H9 (cell line): ENCODE results near the gene TSPEAR. TPM values are rescaled to one million over a fixed set of nuclear protein-coding genes. Genes with fewer than 3 reads are reported as not detected.
A peak's percentile ranks its signal among the peaks of the same experiment; 100 is the strongest.

Experiments used
- DNase-seq: peaks from one replicate; pipeline ENCODE4 v3.0.0-alpha.2; 2017
- H2AFZ ChIP-seq: one replicate; pipeline ENCODE4 v1.6.1; 2013; ENCODE audit warnings: mild to moderate bottlenecking, low read length, control low read depth, moderate library complexity
- H2AK5ac ChIP-seq: 2 replicates; pipeline ENCODE4 v1.6.1; 2013; ENCODE audit warnings: low read length, control low read depth, mixed read lengths; ENCODE audit not compliant: insufficient read length
- H2BK120ac ChIP-seq: one replicate; pipeline ENCODE4 v1.6.1; 2013; ENCODE audit warnings: low read depth, mild to moderate bottlenecking, low read length, control low read depth, inconsistent platforms; ENCODE audit not compliant: poor library complexity, severe bottlenecking
- H2BK12ac ChIP-seq: 2 replicates; pipeline ENCODE4 v1.6.1; 2013; ENCODE audit warnings: low read length, control low read depth, mixed read lengths, low read depth; ENCODE audit not compliant: insufficient read length
- H2BK15ac ChIP-seq: 2 replicates; pipeline ENCODE4 v1.6.1; 2013; ENCODE audit warnings: low read depth, low read length, control low read depth
- H2BK20ac ChIP-seq: one replicate; pipeline ENCODE4 v1.6.1; 2013; ENCODE audit warnings: low read depth, mild to moderate bottlenecking, low read length, control low read depth, inconsistent platforms; ENCODE audit not compliant: poor library complexity, severe bottlenecking
- H2BK5ac ChIP-seq: 2 replicates; pipeline ENCODE4 v1.6.1; 2013; ENCODE audit warnings: low read length, control low read depth, mixed read lengths; ENCODE audit not compliant: insufficient read length
- H3K14ac ChIP-seq: 2 replicates; pipeline ENCODE4 v1.6.1; 2013; ENCODE audit warnings: low read length, control low read depth; ENCODE audit not compliant: insufficient read depth
- H3K18ac ChIP-seq: 2 replicates; pipeline ENCODE4 v1.6.1; 2013; ENCODE audit warnings: low read depth, mild to moderate bottlenecking, mixed read lengths, low read length, control low read depth; ENCODE audit not compliant: insufficient read length
- H3K23ac ChIP-seq: 2 replicates; pipeline ENCODE4 v1.6.1; 2013; ENCODE audit warnings: low read length, control low read depth, mixed read lengths, low read depth; ENCODE audit not compliant: insufficient read length
- H3K23me2 ChIP-seq: 2 replicates; pipeline ENCODE4 v1.6.1; 2013; ENCODE audit warnings: low read depth, mild to moderate bottlenecking, mixed read lengths, low read length, control low read depth; ENCODE audit not compliant: insufficient read length, poor library complexity, severe bottlenecking
- H3K27ac ChIP-seq: 2 replicates; pipeline ENCODE4 v1.5.1; 2013; ENCODE audit warnings: low read length, control low read depth, mixed read lengths, low read depth; ENCODE audit not compliant: insufficient read length
- H3K27me3 ChIP-seq: 2 replicates; pipeline ENCODE4 v1.6.1; 2013; ENCODE audit warnings: low read length, control low read depth, inconsistent platforms; ENCODE audit not compliant: insufficient read depth
- H3K4ac ChIP-seq: 2 replicates; pipeline ENCODE4 v1.6.1; 2013; ENCODE audit warnings: low read depth, mild to moderate bottlenecking, control low read depth, inconsistent platforms, low read length, moderate library complexity
- H3K4me1 ChIP-seq: 2 replicates; pipeline ENCODE4 v1.6.1; 2013; ENCODE audit warnings: low read length, control low read depth, inconsistent platforms; ENCODE audit not compliant: insufficient read depth
- H3K4me2 ChIP-seq: 2 replicates; pipeline ENCODE4 v1.6.1; 2013; ENCODE audit warnings: low read length, control low read depth, mixed read lengths; ENCODE audit not compliant: insufficient read length, insufficient read depth
- H3K56ac ChIP-seq: 2 replicates; pipeline ENCODE4 v1.6.1; 2013; ENCODE audit warnings: low read depth, mild to moderate bottlenecking, mixed read lengths, low read length, control low read depth; ENCODE audit not compliant: insufficient read length
- H3K79me1 ChIP-seq: 2 replicates; pipeline ENCODE4 v1.6.1; 2013; ENCODE audit warnings: low read depth, mild to moderate bottlenecking, moderate library complexity, low read length, control low read depth, inconsistent platforms; ENCODE audit not compliant: insufficient read depth, poor library complexity, severe bottlenecking
- H3K79me2 ChIP-seq: 2 replicates; pipeline ENCODE4 v1.6.1; 2013; ENCODE audit warnings: low read length, control low read depth, inconsistent platforms; ENCODE audit not compliant: insufficient read depth
- H3K9ac ChIP-seq: 2 replicates; pipeline ENCODE4 v1.6.1; 2013; ENCODE audit warnings: low read length, control low read depth, mixed read lengths; ENCODE audit not compliant: insufficient read length; ENCODE audit errors: extremely low read depth
- H3K9me3 ChIP-seq: one replicate; pipeline ENCODE4 v1.6.1; 2013; ENCODE audit warnings: low read depth, low read length, inconsistent platforms; ENCODE audit not compliant: control insufficient read depth
- H3T11ph ChIP-seq: one replicate; pipeline ENCODE4 v1.6.1; 2013; ENCODE audit warnings: mild to moderate bottlenecking, low read length, control low read depth, inconsistent platforms
- H4K20me1 ChIP-seq: one replicate; pipeline ENCODE4 v1.6.1; 2013; ENCODE audit not compliant: control insufficient read depth, insufficient read length, insufficient read depth
- H4K5ac ChIP-seq: 2 replicates; pipeline ENCODE4 v1.6.1; 2013; ENCODE audit warnings: low read depth, mild to moderate bottlenecking, mixed read lengths, low read length, control low read depth; ENCODE audit not compliant: insufficient read length
- H4K8ac ChIP-seq: replicated peaks from 2 replicates; pipeline ENCODE4 v1.6.1; 2013; ENCODE audit warnings: low read length, control low read depth, mixed read lengths, low read depth; ENCODE audit not compliant: insufficient read length
- H4K91ac ChIP-seq: 2 replicates; pipeline ENCODE4 v1.6.1; 2013; ENCODE audit warnings: low read depth, mild to moderate bottlenecking, moderate library complexity, mixed read lengths, low read length, control low read depth; ENCODE audit not compliant: insufficient read length
- H3K27ac Mint-ChIP-seq, 3 experiments: 2 replicates in 2 of 3; 3 replicates in 1 of 3; pipeline ENCODE4 v1.8.0; 2020 to 2021; ENCODE audit warnings: mixed read lengths in 3 of 3, mild to moderate bottlenecking in 1 of 3, moderate library complexity in 1 of 3
- H3K27me3 Mint-ChIP-seq: 2 replicates; pipeline ENCODE4 v1.8.0; 2021; ENCODE audit warnings: low read depth, mild to moderate bottlenecking, moderate library complexity, mixed read lengths
- H3K36me3 Mint-ChIP-seq, 3 experiments: 2 replicates in 2 of 3; 3 replicates in 1 of 3; pipeline ENCODE4 v1.8.0; 2020 to 2021; ENCODE audit warnings: low read depth in 3 of 3, mixed read lengths in 3 of 3; ENCODE audit not compliant: insufficient read depth in 1 of 3
- H3K4me1 Mint-ChIP-seq, 2 experiments: 2 replicates each; pipeline ENCODE4 v1.8.0; 2020; ENCODE audit warnings: mixed read lengths in 2 of 2
- H3K4me3 Mint-ChIP-seq, 2 experiments: 2 replicates in 1 of 2; 3 replicates in 1 of 2; pipeline ENCODE4 v1.8.0; 2020 to 2021; ENCODE audit warnings: mild to moderate bottlenecking in 2 of 2, mixed read lengths in 2 of 2, moderate library complexity in 1 of 2
- H3K9me3 Mint-ChIP-seq, 2 experiments: 2 replicates in 1 of 2; 3 replicates in 1 of 2; pipeline ENCODE4 v1.8.0; 2020; ENCODE audit warnings: mild to moderate bottlenecking in 2 of 2, mixed read lengths in 2 of 2, moderate library complexity in 1 of 2
- CTCF ChIP-seq: fragments of 200-600 bp; sonication (generic); conservative IDR thresholded peaks from 3 replicates; pipeline ENCODE4 v1.8.0; 2021; ENCODE audit warnings: antibody characterized with exemption, mild to moderate bottlenecking
- WGBS: extraction: QIAGEN DNeasy Blood & Tissue Kit; methylation state at CpG from one replicate; pipeline ENCODE4 v1.1.7; 2013; ENCODE audit warnings: missing lambda C conversion rate, low lambda C conversion rate, mixed read lengths; ENCODE audit not compliant: insufficient read length; ENCODE audit errors: extremely low coverage; 5-methylcytosine and 5-hydroxymethylcytosine counted together
- total RNA-seq: library from RNA; stranded (reverse); gene quantifications from 2 replicates; pipeline ENCODE4 v1.2.1, GENCODE V29; 2021

The TSPEAR gene
- total RNA-seq, 1 experiment from 2014 or later: 1.3 TPM

DNA sequence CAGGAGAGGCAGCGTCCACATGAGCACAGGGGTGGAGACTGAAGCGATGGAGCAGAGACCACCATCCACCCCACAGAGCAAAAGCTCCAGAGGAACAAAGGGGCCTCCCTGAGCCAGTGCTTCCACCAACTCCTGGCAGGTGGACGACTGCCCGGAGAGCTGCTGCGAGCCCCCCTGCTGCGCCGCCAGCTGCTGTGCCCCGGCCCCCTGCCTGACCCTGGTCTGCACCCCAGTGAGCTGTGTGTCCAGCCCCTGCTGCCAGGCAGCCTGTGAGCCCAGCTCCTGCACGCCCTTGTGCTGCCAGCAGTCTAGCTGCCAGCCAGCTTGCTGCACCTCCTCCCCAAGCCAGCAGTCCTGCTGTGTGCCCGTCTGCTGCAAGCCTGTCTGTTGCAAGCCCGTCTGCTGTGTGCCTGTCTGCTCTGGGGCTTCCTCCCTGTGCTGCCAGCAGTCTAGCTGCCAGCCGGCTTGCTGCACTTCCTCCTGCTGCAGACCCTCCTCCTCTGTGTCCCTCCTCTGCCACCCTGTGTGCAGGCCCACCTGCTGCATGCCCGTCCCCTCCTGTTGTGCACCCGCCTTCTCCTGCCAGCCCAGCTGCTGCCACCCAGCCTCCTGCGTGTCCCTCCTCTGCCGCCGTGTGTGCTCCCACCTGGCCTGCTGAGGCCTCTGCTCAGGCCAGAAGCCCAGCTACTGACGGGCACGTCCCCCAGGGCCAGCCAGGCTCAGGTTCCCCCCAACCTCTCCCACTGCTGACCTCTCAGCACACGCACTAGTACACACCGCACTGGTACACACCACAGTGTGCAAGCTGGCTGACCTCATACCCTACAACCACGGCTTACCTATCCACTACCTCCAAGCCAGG, 9.0 kb downstream of the TSPEAR start:
- Histone ChIP-seq H3K23me2 (peaks cover 9% of the 10 kb centered on the region), H3K27ac (no peak overlapping the region), H4K5ac (no peak overlapping the region), H3T11ph (no peak overlapping the region), H3K4me1 (peaks cover 11% of the 10 kb centered on the region; the same call in 1 of the 2 replicates), H3K9ac (no peak overlapping the region), H4K20me1 (no peaks in the 10 kb centered on the region), H3K4me2 (no peak overlapping the region), H2AFZ (no peak overlapping the region), H4K8ac (no peak overlapping the region), H4K91ac (no peak overlapping the region), H3K56ac (no peak overlapping the region), H3K79me1 (no peaks in the 10 kb centered on the region), H3K4ac (no peak overlapping the region), H3K9me3 (no peaks in the 10 kb centered on the region), H2BK12ac (no peak overlapping the region), H2BK120ac (no peak overlapping the region), H2BK5ac (no peak overlapping the region), H3K14ac (peak overlapping the region; percentile 32; the same call in 1 of the 2 replicates), H2BK20ac (no peak overlapping the region), H3K23ac (no peak overlapping the region), H2AK5ac (no peak overlapping the region), H3K79me2 (no peaks in the 10 kb centered on the region), H3K18ac (peak overlapping the region; percentile 22), H2BK15ac (no peak overlapping the region), H3K27me3 (peaks cover 11% of the 10 kb centered on the region; the same call in 1 of the 2 replicates)
- Mint-ChIP-seq H3K27ac (peak overlapping the region in 2 of 3 experiments; percentile 86 to 91; a peak in 4 of 7 replicates), H3K27me3 (peaks cover 31% of the 10 kb centered on the region), H3K4me3 (peak overlapping the region in 1 of 2 experiments; percentile 42; a peak in 2 of 5 replicates), H3K36me3 (no peaks in the 10 kb centered on the region), H3K4me1 (peaks cover 73 to 77% of the 10 kb centered on the region in 2 experiments), H3K9me3 (no peaks in the 10 kb centered on the region; a peak in 1 of 5 replicates)
- no peak for TF ChIP-seq CTCF
- WGBS: no CpG with 5 or more reads among the region's 22 CpGs
- DNase-seq: no peak
